ENCODE results near the gene ATG2B. TPM values are rescaled to one million over a fixed set of nuclear protein-coding genes. Genes with fewer than 3 reads are reported as not detected.

Gene ATG2B
- polyA plus RNA-seq, 2 of the 4 experiments (the other 2 are of a cell fraction) = 7.1 to 17.0 TPM

DNA sequence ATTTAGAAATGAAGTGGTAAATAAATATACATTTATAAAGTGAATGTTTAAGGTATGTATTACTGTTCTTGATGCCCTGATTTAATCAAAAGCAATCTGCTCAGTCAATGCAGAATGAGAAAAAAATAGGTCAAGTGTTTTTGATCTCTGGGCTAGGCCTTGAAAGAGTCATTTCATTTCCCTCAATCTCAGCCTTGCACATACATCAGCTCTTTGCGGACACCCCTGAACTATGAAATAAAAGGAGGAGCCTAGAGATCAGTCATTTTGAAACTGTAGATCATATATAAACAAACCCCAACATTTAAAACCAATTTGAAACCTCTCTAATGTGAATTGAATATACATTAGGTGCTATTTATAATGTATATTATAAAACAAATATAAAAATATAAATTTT, 42.5 kb downstream of the ATG2B start:
- WGBS (ENCODE audit: missing lambda C conversion rate) = 97% methylated on average over 1 of the region's 1 CpG
- no peak for FAIRE-seq
- no peak for DNase-seq (ENCODE audit: low read depth in 1 of 2, low spot score in 1 of 2)
- H3K4me3 ChIP-seq = no peak overlapping the region
- TF ChIP-seq FOXS1 (CRISPR knock-in tag; IDR thresholded peaks at IDR 0.05) = no peak
- TF ChIP-seq, protein P1, sequence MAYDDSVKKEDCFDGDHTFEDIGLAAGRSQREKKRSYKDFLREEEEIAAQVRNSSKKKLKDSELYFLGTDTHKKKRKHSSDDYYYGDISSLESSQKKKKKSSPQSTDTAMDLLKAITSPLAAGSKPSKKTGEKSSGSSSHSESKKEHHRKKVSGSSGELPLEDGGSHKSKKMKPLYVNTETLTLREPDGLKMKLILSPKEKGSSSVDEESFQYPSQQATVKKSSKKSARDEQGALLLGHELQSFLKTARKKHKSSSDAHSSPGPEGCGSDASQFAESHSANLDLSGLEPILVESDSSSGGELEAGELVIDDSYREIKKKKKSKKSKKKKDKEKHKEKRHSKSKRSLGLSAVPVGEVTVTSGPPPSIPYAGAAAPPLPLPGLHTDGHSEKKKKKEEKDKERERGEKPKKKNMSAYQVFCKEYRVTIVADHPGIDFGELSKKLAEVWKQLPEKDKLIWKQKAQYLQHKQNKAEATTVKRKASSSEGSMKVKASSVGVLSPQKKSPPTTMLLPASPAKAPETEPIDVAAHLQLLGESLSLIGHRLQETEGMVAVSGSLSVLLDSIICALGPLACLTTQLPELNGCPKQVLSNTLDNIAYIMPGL (CRISPR knock-in tag; IDR thresholded peaks at IDR 0.05; ENCODE audit: borderline replicate concordance) = no peak
- no peak for TF ChIP-seq RCOR1 (IDR thresholded peaks at IDR 0.05; ENCODE audit: low read depth, low read length)
- ChIA-PET POLR2A (no interaction called here), CTCF (no interaction called here)
- H3K4me2 ChIP-seq = no peak overlapping the region
- H3K27ac ChIP-seq = no peak overlapping the region
- H3K4me1 ChIP-seq = no peaks in the 10 kb centered on the region
- no peak for ATAC-seq
- H3K9me3 ChIP-seq = no peaks in the 10 kb centered on the region

GRCh38 chr14:96318836-96319235, 44.3 kb downstream of the ATG2B start:
- no peak for ATAC-seq

DNA sequence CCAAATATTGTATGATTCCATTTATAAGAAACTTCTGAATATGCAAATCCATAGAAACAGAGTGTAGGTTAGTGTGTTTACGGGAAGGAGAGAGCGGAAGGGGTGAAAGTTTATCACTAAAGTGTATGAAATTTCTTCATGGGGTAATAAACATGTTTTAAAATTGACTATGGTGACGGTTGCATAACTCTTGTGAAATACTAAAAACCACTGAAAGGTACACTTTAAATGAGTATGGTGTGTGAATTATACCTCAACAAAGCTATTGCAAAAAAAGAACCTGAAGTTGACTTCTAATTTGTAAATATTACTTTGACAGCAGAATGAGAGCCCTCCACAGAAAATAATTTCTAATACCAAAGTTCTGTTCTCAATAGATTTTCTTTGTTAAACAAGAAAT, 47.1 kb downstream of the ATG2B start:
- 86% methylated on average over 3 of the region's 3 CpGs for WGBS (ENCODE audit: missing lambda C conversion rate)
- CTCF ChIA-PET = interaction anchor here (1.4 kb wide), 1 partner anchor 322 kb away, joined by 3 read pairs; no protein-coding TSS in a partner anchor

More at GRCh38 chr14:96318836-96319235, 44.3 kb downstream of the ATG2B start:
- Histone ChIP-seq H3K9me3 (no peaks in the 10 kb centered on the region), H3K4me1 (no peaks in the 10 kb centered on the region), H3K4me3 (no peak overlapping the region), H3K27ac (no peak overlapping the region), H3K4me2 (no peak overlapping the region)
- 82% methylated on average over 9 of the region's 9 CpGs for WGBS (ENCODE audit: missing lambda C conversion rate)
- DNase-seq (ENCODE audit: low read depth in 1 of 2, low spot score in 1 of 2) = no peak
- ChIA-PET CTCF (interaction anchor here (1.1 to 1.3 kb wide), 2 partner anchors 9 to 12 kb away, joined by 3 to 4 read pairs; no protein-coding TSS in a partner anchor), POLR2A (no interaction called here)
- TF ChIP-seq CHD4 (IDR thresholded peaks at IDR 0.05; ENCODE audit: borderline replicate concordance) = no peak
- TF ChIP-seq RARB (CRISPR knock-in tag; IDR thresholded peaks at IDR 0.05) = no peak
- TF ChIP-seq HOXB5 (CRISPR knock-in tag; IDR thresholded peaks at IDR 0.05) = no peak
- TF ChIP-seq RNF2 (IDR thresholded peaks at IDR 0.05; ENCODE audit: borderline replicate concordance, low read depth) = no peak
- TF ChIP-seq NPAS2 (CRISPR knock-in tag; IDR thresholded peaks at IDR 0.05; ENCODE audit: borderline replicate concordance) = no peak
- no peak for TF ChIP-seq POLR2AphosphoS2 (conservative IDR thresholded peaks at IDR 0.05; ENCODE audit: low read length)
- no peak for TF ChIP-seq JUNB (IDR thresholded peaks at IDR 0.05)
- TF ChIP-seq FOXS1 (CRISPR knock-in tag; IDR thresholded peaks at IDR 0.05) = no peak
- TF ChIP-seq, protein P2, sequence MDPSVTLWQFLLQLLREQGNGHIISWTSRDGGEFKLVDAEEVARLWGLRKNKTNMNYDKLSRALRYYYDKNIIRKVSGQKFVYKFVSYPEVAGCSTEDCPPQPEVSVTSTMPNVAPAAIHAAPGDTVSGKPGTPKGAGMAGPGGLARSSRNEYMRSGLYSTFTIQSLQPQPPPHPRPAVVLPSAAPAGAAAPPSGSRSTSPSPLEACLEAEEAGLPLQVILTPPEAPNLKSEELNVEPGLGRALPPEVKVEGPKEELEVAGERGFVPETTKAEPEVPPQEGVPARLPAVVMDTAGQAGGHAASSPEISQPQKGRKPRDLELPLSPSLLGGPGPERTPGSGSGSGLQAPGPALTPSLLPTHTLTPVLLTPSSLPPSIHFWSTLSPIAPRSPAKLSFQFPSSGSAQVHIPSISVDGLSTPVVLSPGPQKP (IDR thresholded peaks at IDR 0.05; ENCODE audit: low read depth, low read length) = no peak
- no peak for TF ChIP-seq MAZ (IDR thresholded peaks at IDR 0.05; ENCODE audit: borderline replicate concordance, low read depth, low read length)
- no peak for TF ChIP-seq HOXB13 (CRISPR knock-in tag; IDR thresholded peaks at IDR 0.05; ENCODE audit: low read depth)
- no peak for TF ChIP-seq MYC (IDR thresholded peaks at IDR 0.05; ENCODE audit: borderline replicate concordance, low read length)
- no peak for TF ChIP-seq RFX5 (IDR thresholded peaks at IDR 0.05)
- no peak for TF ChIP-seq BHLHE40 (IDR thresholded peaks at IDR 0.05; ENCODE audit: low read depth, low read length)
- TF ChIP-seq USF2 (IDR thresholded peaks at IDR 0.05) = no peak
- no peak for FAIRE-seq

More for the DNA sequence above, 47.1 kb downstream of the ATG2B start:
- DNase-seq (ENCODE audit: low read depth in 1 of 2, low spot score in 1 of 2) = no peak
- POLR2A ChIA-PET = no interaction called here
- Histone ChIP-seq H3K4me3 (no peak overlapping the region), H3K4me1 (0 out of 3 replicates have a peak, but pooled peaks cover under 1% of the 10 kb centered on the region), H3K4me2 (no peak overlapping the region), H3K9me3 (no peaks in the 10 kb centered on the region), H3K27ac (no peak overlapping the region)
- no peak for FAIRE-seq
- no peak for TF ChIP-seq EHF (CRISPR knock-in tag; IDR thresholded peaks at IDR 0.05)
- no peak for TF ChIP-seq E2F6 (IDR thresholded peaks at IDR 0.05; ENCODE audit: borderline replicate concordance, low read depth)
- TF ChIP-seq POLR2AphosphoS2 (conservative IDR thresholded peaks at IDR 0.05; ENCODE audit: low read length) = no peak
- TF ChIP-seq HOXB13 (CRISPR knock-in tag; IDR thresholded peaks at IDR 0.05; ENCODE audit: low read depth) = no peak
- no peak for TF ChIP-seq KDM1A (IDR thresholded peaks at IDR 0.05; ENCODE audit: low read depth)
- TF ChIP-seq HOXB5 (CRISPR knock-in tag; IDR thresholded peaks at IDR 0.05) = no peak
- no peak for TF ChIP-seq TP53 (CRISPR knock-in tag; IDR thresholded peaks at IDR 0.05)
- no peak for TF ChIP-seq MAZ (IDR thresholded peaks at IDR 0.05; ENCODE audit: borderline replicate concordance, low read depth, low read length)
- no peak for TF ChIP-seq PHF8 (IDR thresholded peaks at IDR 0.05; ENCODE audit: borderline replicate concordance, low read depth)
- TF ChIP-seq, protein P3, sequence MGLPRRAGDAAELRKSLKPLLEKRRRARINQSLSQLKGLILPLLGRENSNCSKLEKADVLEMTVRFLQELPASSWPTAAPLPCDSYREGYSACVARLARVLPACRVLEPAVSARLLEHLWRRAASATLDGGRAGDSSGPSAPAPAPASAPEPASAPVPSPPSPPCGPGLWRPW (IDR thresholded peaks at IDR 0.05) = no peak
- no peak for TF ChIP-seq USF2 (IDR thresholded peaks at IDR 0.05)
- TF ChIP-seq SMC3 (IDR thresholded peaks at IDR 0.05) = no peak
- ATAC-seq = no peak
